Measurements from ENCODE around the gene TANGO6.

DNA sequence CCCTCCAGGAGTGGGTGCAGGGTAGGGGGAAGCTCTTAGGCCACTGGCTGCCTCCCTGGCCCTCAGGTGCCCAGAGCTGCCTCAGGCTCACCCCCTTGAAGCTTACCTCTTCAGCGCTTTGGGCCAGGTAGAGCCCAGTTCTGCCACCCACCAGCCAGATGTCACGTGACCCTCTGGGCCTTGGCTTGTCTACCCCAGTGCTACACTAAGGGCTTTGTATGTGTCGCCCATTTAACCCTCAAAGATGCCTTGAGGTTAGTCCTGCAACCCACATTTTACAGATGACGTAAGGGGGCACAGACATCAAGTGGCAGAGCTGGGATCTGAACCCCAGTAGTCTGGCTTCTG lies 265.5 kb downstream of the TANGO6 start:
- TF ChIP-seq, protein P1, sequence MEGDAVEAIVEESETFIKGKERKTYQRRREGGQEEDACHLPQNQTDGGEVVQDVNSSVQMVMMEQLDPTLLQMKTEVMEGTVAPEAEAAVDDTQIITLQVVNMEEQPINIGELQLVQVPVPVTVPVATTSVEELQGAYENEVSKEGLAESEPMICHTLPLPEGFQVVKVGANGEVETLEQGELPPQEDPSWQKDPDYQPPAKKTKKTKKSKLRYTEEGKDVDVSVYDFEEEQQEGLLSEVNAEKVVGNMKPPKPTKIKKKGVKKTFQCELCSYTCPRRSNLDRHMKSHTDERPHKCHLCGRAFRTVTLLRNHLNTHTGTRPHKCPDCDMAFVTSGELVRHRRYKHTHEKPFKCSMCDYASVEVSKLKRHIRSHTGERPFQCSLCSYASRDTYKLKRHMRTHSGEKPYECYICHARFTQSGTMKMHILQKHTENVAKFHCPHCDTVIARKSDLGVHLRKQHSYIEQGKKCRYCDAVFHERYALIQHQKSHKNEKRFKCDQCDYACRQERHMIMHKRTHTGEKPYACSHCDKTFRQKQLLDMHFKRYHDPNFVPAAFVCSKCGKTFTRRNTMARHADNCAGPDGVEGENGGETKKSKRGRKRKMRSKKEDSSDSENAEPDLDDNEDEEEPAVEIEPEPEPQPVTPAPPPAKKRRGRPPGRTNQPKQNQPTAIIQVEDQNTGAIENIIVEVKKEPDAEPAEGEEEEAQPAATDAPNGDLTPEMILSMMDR (IDR thresholded peaks at IDR 0.05; ENCODE audit: control extremely low read depth in 1 of 3, insufficient read depth in 1 of 3, low read depth in 1 of 3, low read length in 3 of 3) = no peak
- no peak for TF ChIP-seq BRCA1 (IDR thresholded peaks at IDR 0.05; ENCODE audit: low read depth, low read length)
- TF ChIP-seq EP300 (IDR thresholded peaks at IDR 0.05; ENCODE audit: borderline replicate concordance in 1 of 2, low read depth in 2 of 2, low read length in 2 of 2) = no peak
- TF ChIP-seq, protein P2, sequence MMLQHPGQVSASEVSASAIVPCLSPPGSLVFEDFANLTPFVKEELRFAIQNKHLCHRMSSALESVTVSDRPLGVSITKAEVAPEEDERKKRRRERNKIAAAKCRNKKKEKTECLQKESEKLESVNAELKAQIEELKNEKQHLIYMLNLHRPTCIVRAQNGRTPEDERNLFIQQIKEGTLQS (IDR thresholded peaks at IDR 0.05; ENCODE audit: insufficient read depth, low read depth, low read length) = no peak
- no peak for TF ChIP-seq CEBPB (IDR thresholded peaks at IDR 0.05; ENCODE audit: low read depth, low read length)
- no peak for TF ChIP-seq POLR2A (IDR thresholded peaks at IDR 0.05; ENCODE audit: control extremely low read depth in 1 of 2, low read depth in 2 of 2, low read length in 2 of 2)
- TF ChIP-seq CBX5 (IDR thresholded peaks at IDR 0.05; ENCODE audit: low read depth, low read length) = no peak
- no peak for TF ChIP-seq RFX5 (IDR thresholded peaks at IDR 0.05; ENCODE audit: borderline replicate concordance, low read depth, low read length)
- no peak for TF ChIP-seq BCL11A (IDR thresholded peaks at IDR 0.05; ENCODE audit: low read depth in 2 of 2, low read length in 2 of 2)
- TF ChIP-seq HDAC6 (IDR thresholded peaks at IDR 0.05; ENCODE audit: low read depth, low read length) = no peak
- TF ChIP-seq POLR2AphosphoS5 (IDR thresholded peaks at IDR 0.05; ENCODE audit: low read depth, low read length) = no peak
- no peak for TF ChIP-seq TBP (IDR thresholded peaks at IDR 0.05; ENCODE audit: low read depth, low read length)
- TF ChIP-seq EZH2 (IDR thresholded peaks at IDR 0.05; ENCODE audit: low read depth, low read length, severe bottlenecking) = no peak
